ENCODE results near the gene USP40.

The USP40 gene

GRCh38 chr2:233455491-233455890 is 111.1 kb downstream of the USP40 start:
- no peak for TF ChIP-seq CTCF (IDR thresholded peaks at IDR 0.05; ENCODE audit: low read length, missing control alignments)
- DNase-seq (ENCODE audit: low read depth) = no peak
- H3K4me3 ChIP-seq (replicated peaks; ENCODE audit: low read depth, low read length) = no peak overlapping the region

- no peak for TF ChIP-seq CTCF (IDR thresholded peaks at IDR 0.05; ENCODE audit: low read length, missing control alignments)
- no peak overlapping the region for H3K4me3 ChIP-seq (replicated peaks; ENCODE audit: low read depth, low read length)
- DNase-seq (ENCODE audit: low read depth) = no peak
These were observed 111.6 kb downstream of the USP40 start for GRCh38 chr2:233455006-233455405.

- DNase-seq (ENCODE audit: low read depth) = no peak
- H3K4me3 ChIP-seq (replicated peaks; ENCODE audit: low read depth, low read length) = no peak overlapping the region
- no peak for TF ChIP-seq CTCF (IDR thresholded peaks at IDR 0.05; ENCODE audit: low read length, missing control alignments)
These were observed 112.7 kb downstream of the USP40 start for GRCh38 chr2:233453916-233454315.

- TF ChIP-seq CTCF (IDR thresholded peaks at IDR 0.05; ENCODE audit: low read length, missing control alignments) = no peak
- DNase-seq (ENCODE audit: low read depth) = no peak
These were observed 113.3 kb downstream of the USP40 start for GRCh38 chr2:233453111-233453915.

GRCh38 chr2:233451950-233452349 is 114.6 kb downstream of the USP40 start:
- DNase-seq (ENCODE audit: low read depth) = no peak
- no peak for TF ChIP-seq CTCF (IDR thresholded peaks at IDR 0.05; ENCODE audit: low read length, missing control alignments)
- H3K4me3 ChIP-seq (replicated peaks; ENCODE audit: low read depth, low read length) = no peak overlapping the region

More at GRCh38 chr2:233453111-233453915, 113.3 kb downstream of the USP40 start:
- no peak overlapping the region for H3K4me3 ChIP-seq (replicated peaks; ENCODE audit: low read depth, low read length)

GRCh38 chr2:233450864-233451575 is 115.6 kb downstream of the USP40 start:
- no peak overlapping the region for H3K4me3 ChIP-seq (replicated peaks; ENCODE audit: low read depth, low read length)
- DNase-seq (ENCODE audit: low read depth) = no peak
- TF ChIP-seq CTCF (IDR thresholded peaks at IDR 0.05; ENCODE audit: low read length, missing control alignments) = no peak

Measured in fibroblast of pulmonary artery (primary cell).